Measurements from ENCODE around the gene TTLL8. TPM values are rescaled to one million over a fixed set of nuclear protein-coding genes. Genes with fewer than 3 reads are reported as not detected.

Gene TTLL8
- total RNA-seq, 4 donors from 2014 or later: not detected

GRCh38 chr22:50067244-50067643 is 9.1 kb upstream of the TTLL8 start:
- no peaks in the 10 kb centered on the region for H3K36me3 ChIP-seq
- no peaks in the 10 kb centered on the region for H3K4me1 ChIP-seq
- intact Hi-C loops (cut with DNase I): no loop called here
- TF ChIP-seq POLR2A (IDR thresholded peaks at IDR 0.05): no peak
- no peak for DNase-seq
- H3K4me3 ChIP-seq: no peak overlapping the region
- no peaks in the 10 kb centered on the region for H3K9me3 ChIP-seq
- no peak overlapping the region for H3K27ac ChIP-seq
- peaks cover 0 to 47% (median 0%) of the 10 kb centered on the region in 4 donors for H3K27me3 ChIP-seq
- WGBS, 2 donors: 64 to 76% methylated on average over 2 to 6 of the region's 8 CpGs

GRCh38 chr22:50064453-50064852 is 6.4 kb upstream of the TTLL8 start:
- Histone ChIP-seq H3K9me3 (no peaks in the 10 kb centered on the region), H3K36me3 (no peaks in the 10 kb centered on the region), H3K27ac (no peak overlapping the region), H3K4me1 (peaks cover 0 to 5% (median 0%) of the 10 kb centered on the region in 3 donors), H3K27me3 (peaks cover 0 to 55% (median 2%) of the 10 kb centered on the region in 4 donors), H3K4me3 (no peak overlapping the region)
- TF ChIP-seq POLR2A (IDR thresholded peaks at IDR 0.05) (no peak), CTCF (IDR thresholded peaks at IDR 0.05) (no peak)
- DNase-seq: no peak
- intact Hi-C loops (cut with DNase I): no loop called here
- 68 to 76% methylated on average over 8 of the region's 18 CpGs for WGBS, 2 donors

- TF ChIP-seq CTCF (IDR thresholded peaks at IDR 0.05) (no peak), POLR2A (IDR thresholded peaks at IDR 0.05) (no peak)
- Histone ChIP-seq H3K4me3 (no peak overlapping the region), H3K27ac (no peak overlapping the region), H3K9me3 (no peaks in the 10 kb centered on the region), H3K36me3 (no peaks in the 10 kb centered on the region), H3K27me3 (peaks cover 2 to 62% (median 7%) of the 10 kb centered on the region in 4 donors), H3K4me1 (peaks cover 3 to 12% (median 5%) of the 10 kb centered on the region in 3 donors)
- WGBS, 2 donors: 69 to 86% methylated on average over 11 to 12 of the region's 23 CpGs
- intact Hi-C loops (cut with DNase I): no loop called here
- no peak for DNase-seq
These were observed 5.7 kb upstream of the TTLL8 start for GRCh38 chr22:50063589-50064393.

GRCh38 chr22:50062509-50063135 is 4.5 kb upstream of the TTLL8 start:
- Histone ChIP-seq H3K4me1 (peaks cover 7 to 18% (median 9%) of the 10 kb centered on the region in 3 donors), H3K27ac (no peak overlapping the region), H3K9me3 (no peaks in the 10 kb centered on the region), H3K27me3 (peaks cover 8 to 73% (median 11%) of the 10 kb centered on the region in 4 donors), H3K4me3 (no peak overlapping the region), H3K36me3 (no peaks in the 10 kb centered on the region)
- TF ChIP-seq POLR2A (IDR thresholded peaks at IDR 0.05) (no peak), CTCF (IDR thresholded peaks at IDR 0.05) (no peak)
- no peak for DNase-seq
- WGBS, 2 donors: 80 to 92% methylated on average over 6 to 13 of the region's 19 CpGs
- intact Hi-C loops (cut with DNase I): no loop called here

- H3K4me1 ChIP-seq: peaks cover 7 to 18% (median 9%) of the 10 kb centered on the region in 3 donors
- DNase-seq: no peak
- intact Hi-C loops (cut with DNase I): no loop called here
- H3K27ac ChIP-seq: no peak overlapping the region
- H3K4me3 ChIP-seq: no peak overlapping the region
- no peaks in the 10 kb centered on the region for H3K9me3 ChIP-seq
- TF ChIP-seq POLR2A (IDR thresholded peaks at IDR 0.05) (no peak), CTCF (IDR thresholded peaks at IDR 0.05) (no peak)
- 57 to 90% methylated on average over 3 to 4 of the region's 17 CpGs for WGBS, 2 donors
- H3K36me3 ChIP-seq: no peaks in the 10 kb centered on the region
- H3K27me3 ChIP-seq: peaks cover 8 to 78% (median 11%) of the 10 kb centered on the region in 4 donors
These were observed 3.8 kb upstream of the TTLL8 start for GRCh38 chr22:50061824-50062355.
